Colonic mucosa (tissue), 4 donors: Measurements from ENCODE around the gene DZIP1. TPM values are rescaled to one million over a fixed set of nuclear protein-coding genes. Genes with fewer than 3 reads are reported as not detected.

Experiments
- DNase-seq: peaks from one replicate; pipeline ENCODE4 v3.0.0-alpha.2; 2020
- H3K27ac ChIP-seq: fragments of 200-600 bp; one replicate; pipeline ENCODE4 v1.8.0; 2021
- H3K27me3 ChIP-seq: fragments of 200-600 bp; one replicate; pipeline ENCODE4 v1.8.0; 2021
- H3K36me3 ChIP-seq: fragments of 200-600 bp; one replicate; pipeline ENCODE4 v1.8.0; 2021
- H3K4me1 ChIP-seq: fragments of 200-600 bp; one replicate; pipeline ENCODE4 v1.8.0; 2021; ENCODE audit warnings: mild to moderate bottlenecking
- H3K4me3 ChIP-seq: fragments of 200-600 bp; one replicate; pipeline ENCODE4 v1.8.0; 2021
- H3K9ac ChIP-seq, 2 donors: one replicate each; pipeline ENCODE4 v1.7.0; 2013; ENCODE audit warnings: control low read depth in 2 of 2, low read depth in 2 of 2, low read length in 2 of 2
- H3K9me3 ChIP-seq: fragments of 200-600 bp; one replicate; pipeline ENCODE4 v1.8.0; 2021
- CTCF ChIP-seq: fragments of 200-600 bp; IDR thresholded peaks from one replicate; pipeline ENCODE4 v1.8.0; 2022; ENCODE audit warnings: antibody characterized with exemption, mild to moderate bottlenecking
- intact Hi-C: fragments of 100-400 bp; cut with DNase I; formaldehyde crosslinking; loops from one replicate; pipeline ENCODE4 v1.14.1; 2022
- total RNA-seq, 2 donors: library from RNA; stranded (reverse); fragmentation: NEBNext Ultra II Directional in 1 of 2; extraction: Animal tissue kit (Norgen Biotek cat#: 25700) in 1 of 2; gene quantifications; one replicate each; pipeline ENCODE4 v1.2.1, GENCODE V29; 2021
- donor health status: healthy.
- donor health status: DM: no; HTN: no; CAD: no.
- donor health status: DM: no; HTN: no; CAD: no.

DZIP1 gene
- total RNA-seq, 2 donors from 2014 or later = 2.2 to 3.6 TPM

- Histone ChIP-seq H3K27me3 (no peaks in the 10 kb centered on the region), H3K4me1 (no peaks in the 10 kb centered on the region)
- intact Hi-C loops = no loop called here
Measured at GRCh38 chr13:95601216-95601615, 43.3 kb downstream of the DZIP1 start.

GRCh38 chr13:95596701-95597100 is 47.8 kb downstream of the DZIP1 start:
- Histone ChIP-seq H3K27me3 (no peaks in the 10 kb centered on the region), H3K9ac (no peak overlapping the region), H3K36me3 (no peaks in the 10 kb centered on the region), H3K4me3 (no peak overlapping the region), H3K27ac (no peak overlapping the region), H3K9me3 (no peaks in the 10 kb centered on the region), H3K4me1 (no peaks in the 10 kb centered on the region)
- intact Hi-C loops = no loop called here
- no peak for TF ChIP-seq CTCF
- no peak for DNase-seq

More at GRCh38 chr13:95601216-95601615, 43.3 kb downstream of the DZIP1 start:
- Histone ChIP-seq H3K9me3 (no peaks in the 10 kb centered on the region), H3K4me3 (no peak overlapping the region), H3K27ac (no peak overlapping the region), H3K36me3 (no peaks in the 10 kb centered on the region), H3K9ac (no peak overlapping the region)
- DNase-seq = no peak
- no peak for TF ChIP-seq CTCF

GRCh38 chr13:95593462-95593861 is 51.0 kb downstream of the DZIP1 start:
- Histone ChIP-seq H3K4me3 (no peak overlapping the region), H3K36me3 (no peaks in the 10 kb centered on the region), H3K9me3 (no peaks in the 10 kb centered on the region), H3K9ac (no peak overlapping the region), H3K27me3 (no peaks in the 10 kb centered on the region), H3K4me1 (no peaks in the 10 kb centered on the region), H3K27ac (no peak overlapping the region)
- no peak for DNase-seq
- TF ChIP-seq CTCF = no peak
- intact Hi-C loops = no loop called here

- no peaks in the 10 kb centered on the region for H3K27me3 ChIP-seq
- no peaks in the 10 kb centered on the region for H3K9me3 ChIP-seq
- H3K4me3 ChIP-seq = no peak overlapping the region
- DNase-seq = no peak
- no peak overlapping the region for H3K27ac ChIP-seq
- no peaks in the 10 kb centered on the region for H3K4me1 ChIP-seq
- H3K9ac ChIP-seq = no peak overlapping the region
- no peak for TF ChIP-seq CTCF
- intact Hi-C loops = no loop called here
- H3K36me3 ChIP-seq = no peaks in the 10 kb centered on the region
Measured at GRCh38 chr13:95588721-95589120, 55.8 kb downstream of the DZIP1 start.

GRCh38 chr13:95588134-95588533 is 56.4 kb downstream of the DZIP1 start:
- Histone ChIP-seq H3K4me1 (no peaks in the 10 kb centered on the region), H3K27me3 (no peaks in the 10 kb centered on the region), H3K4me3 (no peak overlapping the region), H3K9me3 (no peaks in the 10 kb centered on the region), H3K36me3 (no peaks in the 10 kb centered on the region), H3K27ac (no peak overlapping the region), H3K9ac (no peak overlapping the region)
- TF ChIP-seq CTCF = no peak
- intact Hi-C loops = no loop called here
- DNase-seq = no peak

- Histone ChIP-seq H3K9ac (no peak overlapping the region), H3K27ac (no peak overlapping the region), H3K4me3 (no peak overlapping the region), H3K4me1 (no peaks in the 10 kb centered on the region), H3K9me3 (no peaks in the 10 kb centered on the region), H3K27me3 (no peaks in the 10 kb centered on the region), H3K36me3 (no peaks in the 10 kb centered on the region)
- intact Hi-C loops = no loop called here
- TF ChIP-seq CTCF = no peak
- DNase-seq = no peak
Measured at GRCh38 chr13:95585867-95586266, 58.6 kb downstream of the DZIP1 start.
